NK-92 (cell line): ENCODE results near the gene RHOA.

Experiments used
- DNase-seq: peaks from one replicate; lab custom pipeline; 2025; ENCODE audit not compliant: unreplicated experiment; lab: John Stamatoyannopoulos, UW

The RHOA gene

DNA sequence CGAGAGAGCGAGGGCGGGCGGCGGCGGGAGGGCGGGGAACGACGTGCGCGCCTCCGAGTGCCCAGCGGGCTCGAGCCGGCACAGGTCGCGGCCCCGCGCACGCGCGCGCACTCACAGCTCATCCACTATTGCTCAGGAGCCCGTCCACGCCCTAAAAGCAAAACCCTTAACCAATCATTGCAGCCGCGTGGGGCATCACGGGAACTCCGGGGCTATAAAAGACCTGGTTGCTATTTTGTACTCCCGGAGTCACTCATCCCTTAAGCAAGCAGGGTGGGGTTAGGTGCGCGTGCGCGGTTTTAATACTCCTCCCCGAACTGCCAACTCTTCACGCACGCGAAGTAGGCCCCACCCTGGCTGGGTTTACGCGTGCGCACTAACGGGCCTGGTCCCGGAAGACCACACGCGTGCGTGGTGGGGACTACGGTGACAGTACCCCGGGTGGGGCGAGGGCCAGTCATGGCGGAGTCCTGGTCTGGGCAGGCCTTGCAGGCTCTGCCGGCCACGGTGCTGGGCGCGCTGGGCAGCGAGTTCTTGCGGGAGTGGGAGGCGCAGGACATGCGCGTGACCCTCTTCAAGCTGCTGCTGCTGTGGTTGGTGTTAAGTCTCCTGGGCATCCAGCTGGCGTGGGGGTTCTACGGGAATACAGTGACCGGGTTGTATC, at the start of gene RHOA, which contains the start of gene TCTA:
RHOA (minus strand) TSS at position 9 of the 664 bp plus-strand sequence. CDS start 36,387 bp downstream, outside the sequence.
TCTA (plus strand) TSS at position 456 of the 664 bp plus-strand sequence; CDS start at position 460, 4 bp downstream.
- DNase-seq, result peak; percentile 100

DNA sequence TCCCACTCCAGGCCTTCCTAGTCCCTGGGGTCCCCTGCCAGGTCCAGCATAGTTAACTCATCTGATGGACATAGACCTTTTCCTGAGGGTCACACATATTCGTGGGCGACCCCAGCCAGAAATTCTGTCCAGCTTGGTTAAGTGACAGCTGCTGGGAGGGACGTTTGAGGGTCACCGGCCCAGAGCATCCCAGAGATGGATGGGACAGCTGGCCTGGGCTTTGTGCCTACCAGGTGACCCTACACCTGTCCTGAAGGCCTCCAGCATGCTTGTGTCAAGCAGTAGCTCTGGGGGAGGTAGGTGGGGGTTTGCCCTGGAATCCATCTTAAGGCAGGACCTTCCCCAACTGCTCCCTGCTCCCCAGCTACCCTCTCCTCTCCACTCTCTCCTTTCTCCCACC, 49.2 kb upstream of the RHOA start:
- no peak for DNase-seq

DNA sequence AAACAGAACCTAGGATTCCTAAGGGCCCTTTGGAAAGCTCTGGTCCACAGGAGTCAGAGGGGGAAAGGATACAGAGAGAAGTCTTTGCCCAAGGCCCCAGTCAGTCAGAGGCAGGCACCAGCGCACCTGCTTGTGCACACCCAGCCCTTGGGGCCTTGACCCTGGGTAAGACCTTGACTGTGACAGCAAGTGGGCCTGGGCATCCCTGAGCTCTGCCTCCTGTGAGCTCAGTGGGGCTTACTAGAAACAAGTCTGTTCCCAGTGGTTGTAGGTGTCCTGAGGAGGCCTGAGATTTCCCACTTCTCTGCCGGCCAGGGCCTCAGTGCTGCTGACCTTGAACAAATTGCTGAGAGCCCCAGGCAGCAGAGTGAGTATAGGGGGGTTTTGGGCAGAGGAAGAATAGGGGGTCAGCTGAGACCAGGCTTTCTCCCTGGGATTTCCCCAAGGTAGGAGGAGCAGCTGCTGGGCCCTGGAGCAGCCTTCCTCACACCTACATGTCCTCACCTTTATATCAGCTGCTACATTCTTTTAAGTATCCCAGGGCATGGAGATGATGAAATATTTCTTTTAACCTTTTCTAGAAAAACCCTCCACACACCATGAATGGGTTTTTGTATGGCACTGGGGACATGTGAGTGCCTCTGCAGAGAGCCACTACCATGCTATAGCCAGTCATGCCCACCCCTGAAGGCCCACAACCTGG, 48.6 kb upstream of the RHOA start:
- no peak for DNase-seq

DNA sequence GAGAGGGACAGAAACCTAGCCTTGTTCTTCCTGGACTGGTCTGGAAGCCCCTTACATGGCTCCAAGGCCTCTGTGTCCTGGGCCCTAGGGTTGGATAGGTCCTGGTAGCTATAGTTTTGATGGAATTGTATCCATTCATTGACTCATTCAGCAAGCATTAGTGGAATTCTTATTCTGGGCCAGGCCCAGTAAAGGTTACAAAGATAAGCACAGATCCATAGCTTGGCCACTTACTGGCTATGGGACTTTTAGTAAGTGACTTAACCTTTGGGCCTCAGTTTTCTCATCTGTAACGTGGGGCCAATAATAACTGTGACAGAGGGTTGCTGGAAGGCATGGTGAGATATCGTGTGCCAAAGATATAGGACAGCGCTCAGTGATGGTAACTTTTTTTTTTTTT, 44.7 kb upstream of the RHOA start:
- no peak for DNase-seq

DNA sequence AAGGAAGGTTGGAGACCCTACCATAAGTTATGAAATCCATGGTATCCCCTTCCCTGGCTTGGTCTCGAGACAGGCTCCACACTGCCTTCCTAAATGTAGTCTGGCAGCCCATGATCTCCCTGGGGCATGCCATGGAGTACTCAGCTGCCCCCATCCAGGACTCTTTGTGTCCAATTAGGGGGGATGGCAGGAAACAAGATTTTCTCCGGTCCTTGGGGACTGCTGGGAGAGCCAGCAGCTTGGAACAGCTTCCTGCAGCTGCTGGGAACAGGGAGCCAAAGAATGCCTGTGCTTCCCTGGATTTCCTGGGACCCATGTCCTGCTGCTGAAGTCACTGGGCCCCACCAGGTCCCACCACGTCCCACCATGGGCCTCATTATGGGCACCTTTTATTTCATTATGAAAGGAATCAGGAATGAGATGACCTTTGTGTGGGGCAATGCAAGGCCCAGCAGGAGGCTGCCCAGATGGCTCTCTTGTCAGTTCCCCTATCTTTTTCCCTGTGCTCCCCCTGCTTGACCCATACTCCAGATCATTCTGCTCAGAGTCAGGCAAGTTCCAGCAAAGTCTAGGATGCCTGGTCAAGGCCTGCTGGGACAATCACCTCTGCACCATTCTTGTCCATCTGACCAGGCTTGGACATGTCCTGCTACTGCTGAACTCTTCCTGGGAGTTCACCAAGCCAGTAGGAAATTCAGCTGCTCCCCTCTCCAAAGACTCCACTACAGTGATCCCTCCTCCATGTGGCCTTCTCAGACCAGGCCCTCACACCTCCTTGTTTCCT, 43.3 kb upstream of the RHOA start:
- no peak for DNase-seq

DNA sequence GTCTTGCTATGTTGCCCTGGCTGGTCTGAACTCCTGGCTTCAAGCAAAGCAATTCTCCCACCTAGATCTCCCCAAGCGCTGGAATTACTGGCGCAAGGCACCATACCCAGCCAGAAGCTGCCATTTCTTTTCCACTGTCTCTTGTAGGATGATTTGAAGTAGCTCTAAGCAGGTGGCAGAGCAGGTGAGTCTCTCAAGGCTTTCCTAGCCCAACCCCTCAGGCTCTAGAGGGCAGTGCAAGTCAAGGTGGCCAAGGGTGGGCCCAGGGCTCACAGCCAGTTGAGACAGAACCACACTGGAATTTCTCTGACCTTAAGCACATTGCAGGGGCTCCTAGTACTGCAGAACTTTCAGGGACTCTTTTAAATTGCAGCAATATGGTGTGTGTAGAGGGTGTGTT, 42.7 kb upstream of the RHOA start:
- DNase-seq, result no peak

DNA sequence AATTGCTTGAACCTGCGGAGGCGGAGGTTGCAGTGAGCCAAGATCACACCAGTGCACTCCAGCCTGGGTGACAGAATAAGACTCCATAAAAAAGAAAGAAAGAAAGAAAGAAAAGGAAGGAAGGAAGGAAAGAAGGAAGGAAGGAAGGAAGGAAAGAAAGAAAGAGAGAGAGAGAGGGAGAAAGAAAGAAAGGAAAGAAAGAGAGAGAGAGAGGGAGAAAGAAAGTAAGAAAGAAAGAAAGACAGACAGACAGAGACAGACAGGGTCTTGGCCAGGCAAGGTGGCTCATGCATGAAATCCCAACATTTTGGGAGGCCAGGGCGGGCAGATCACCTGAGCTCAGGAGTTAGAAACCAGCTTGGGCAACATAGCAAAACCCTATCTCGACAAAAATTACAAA, 41.8 kb upstream of the RHOA start:
- no peak for DNase-seq

DNA sequence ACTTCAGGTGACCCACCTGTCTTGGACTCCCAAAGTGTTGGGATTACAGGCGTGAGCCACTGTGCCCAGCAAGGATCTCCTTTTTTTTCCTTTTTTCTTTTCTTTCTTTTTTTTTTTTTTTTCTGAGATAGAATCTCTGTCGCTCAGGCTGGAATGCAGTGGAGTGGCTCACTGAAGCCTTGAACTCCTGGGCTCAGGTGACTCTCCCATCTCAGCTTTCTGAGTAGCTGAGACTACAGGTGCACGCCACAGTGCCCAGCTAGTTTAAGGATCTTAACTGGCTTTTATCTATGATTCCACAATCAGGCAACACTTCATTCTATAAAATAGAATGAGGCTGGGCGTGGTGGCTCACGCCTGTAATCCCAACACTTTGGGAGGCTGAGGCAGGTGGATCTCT, 33.6 kb upstream of the RHOA start:
- no peak for DNase-seq

DNA sequence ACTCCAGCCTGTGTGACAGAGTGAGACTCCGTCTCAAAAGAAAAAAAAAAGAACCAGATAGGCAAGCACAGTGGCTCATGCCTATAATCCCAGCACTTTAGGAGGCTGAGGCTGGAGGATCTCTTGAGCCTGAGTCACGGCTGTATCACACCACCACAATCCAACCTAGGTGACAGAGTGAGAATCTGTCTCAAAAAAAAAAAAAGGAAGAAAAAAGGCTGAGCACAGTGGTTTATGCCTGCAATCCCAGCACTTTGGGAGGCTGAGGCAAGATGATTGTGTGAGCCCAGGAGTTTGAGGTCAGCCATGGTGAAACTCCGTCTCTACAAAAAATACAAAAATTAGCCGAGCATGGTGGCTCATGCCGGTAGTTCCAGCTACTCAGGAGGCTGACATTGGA, 23.0 kb upstream of the RHOA start:
- no peak for DNase-seq

DNA sequence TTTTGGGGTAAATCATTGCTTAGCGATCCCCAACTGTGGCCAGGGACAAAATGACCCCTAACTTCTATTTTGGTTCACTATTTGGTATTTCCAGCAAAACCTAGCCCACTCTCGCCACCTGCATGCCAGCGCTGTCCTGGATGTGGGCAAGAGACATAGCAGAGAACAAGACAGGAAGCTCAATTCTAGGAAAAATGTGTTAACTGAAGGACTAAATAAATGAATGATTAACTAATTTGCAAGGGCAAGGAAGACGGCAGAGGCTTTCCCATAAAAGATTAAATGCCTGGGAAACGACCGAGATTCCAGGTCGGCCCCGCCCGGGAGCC, 16.9 kb upstream of the RHOA start:
- no peak for DNase-seq

DNA sequence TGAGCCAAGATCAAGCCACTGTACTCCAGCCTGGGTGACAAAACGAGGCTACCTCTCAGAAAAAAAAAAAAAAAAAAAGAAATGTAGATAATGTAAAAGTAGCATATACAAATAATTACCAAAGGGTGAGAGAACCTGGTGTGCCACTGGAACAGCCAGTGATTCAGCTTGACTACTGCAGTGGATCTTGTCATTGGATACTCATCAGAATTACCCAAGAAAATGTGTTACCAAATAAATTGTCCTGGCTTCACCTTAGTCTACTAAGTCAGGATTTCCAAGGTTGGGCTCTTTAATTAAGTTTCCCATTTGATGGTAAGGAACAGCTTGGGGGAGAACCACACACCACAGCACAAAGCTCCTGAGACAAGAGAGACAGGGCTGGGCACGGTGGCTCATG, 15.8 kb upstream of the RHOA start:
- DNase-seq, result no peak

DNA sequence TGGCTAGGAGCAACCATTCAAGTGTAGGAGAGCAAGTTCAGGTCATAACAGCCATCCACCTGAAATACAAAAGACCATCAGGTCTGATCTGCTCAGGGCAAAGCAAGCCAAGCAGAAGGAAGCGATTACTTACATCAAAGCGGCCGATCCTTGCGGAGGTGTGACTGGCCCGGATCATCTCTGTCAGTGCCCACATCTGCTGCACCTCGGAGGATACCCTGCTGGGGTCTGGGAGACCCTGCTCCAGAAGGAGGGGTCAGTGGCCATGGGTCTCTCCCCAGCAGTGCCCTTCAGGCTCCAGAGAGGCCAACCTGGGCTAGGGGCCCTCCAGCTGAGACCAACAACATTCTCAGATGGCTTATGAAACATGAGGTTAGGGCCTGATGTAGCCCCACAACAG, 13.0 kb upstream of the RHOA start:
- no peak for DNase-seq

DNA sequence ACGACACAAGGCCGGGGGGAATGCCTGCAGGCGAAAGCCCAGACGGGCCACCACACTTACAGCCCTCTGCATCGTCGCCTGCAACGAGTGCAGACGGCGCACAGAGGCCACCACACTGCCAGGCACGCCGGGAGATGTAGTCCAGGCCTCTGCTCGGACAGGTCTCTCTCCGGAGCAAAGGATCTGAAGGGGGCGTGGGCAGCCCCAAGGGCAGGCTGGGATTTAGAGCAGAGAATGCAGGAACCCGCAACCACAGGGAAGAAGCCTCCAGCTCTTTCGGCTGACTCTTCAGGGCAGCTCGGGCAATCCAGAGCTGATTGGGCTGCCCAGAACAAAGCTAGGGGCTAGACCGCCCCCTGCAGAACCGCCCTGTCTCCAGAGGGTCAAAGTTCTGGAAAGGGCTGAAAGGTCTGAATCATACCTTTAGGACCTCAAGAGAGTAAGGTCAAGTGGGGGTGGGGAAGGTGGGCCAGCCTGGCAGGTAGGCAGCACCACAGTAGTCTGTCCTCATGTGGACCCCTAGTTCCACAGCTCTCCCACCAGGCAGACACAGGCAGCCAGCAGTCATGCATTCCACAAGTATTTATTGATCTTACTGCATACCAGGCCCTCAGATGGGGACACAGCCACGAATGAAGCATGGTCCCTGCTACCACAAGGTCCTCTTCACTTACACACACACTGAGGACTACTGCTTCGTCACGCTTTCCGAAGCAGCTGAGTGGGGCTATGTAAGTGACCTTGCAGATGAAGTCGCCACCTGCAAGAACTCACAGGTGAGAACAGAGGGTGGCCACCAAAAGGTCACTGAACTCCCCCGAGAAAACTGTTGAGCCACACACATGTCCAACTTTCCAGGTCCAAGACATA, 10.8 kb upstream of the RHOA start, which contains the start of gene AMT:
AMT (minus strand) TSS at position 95 of the 870 bp plus-strand sequence; CDS start at position 72, 23 bp downstream.
- DNase-seq, result peak; percentile 1

DNA sequence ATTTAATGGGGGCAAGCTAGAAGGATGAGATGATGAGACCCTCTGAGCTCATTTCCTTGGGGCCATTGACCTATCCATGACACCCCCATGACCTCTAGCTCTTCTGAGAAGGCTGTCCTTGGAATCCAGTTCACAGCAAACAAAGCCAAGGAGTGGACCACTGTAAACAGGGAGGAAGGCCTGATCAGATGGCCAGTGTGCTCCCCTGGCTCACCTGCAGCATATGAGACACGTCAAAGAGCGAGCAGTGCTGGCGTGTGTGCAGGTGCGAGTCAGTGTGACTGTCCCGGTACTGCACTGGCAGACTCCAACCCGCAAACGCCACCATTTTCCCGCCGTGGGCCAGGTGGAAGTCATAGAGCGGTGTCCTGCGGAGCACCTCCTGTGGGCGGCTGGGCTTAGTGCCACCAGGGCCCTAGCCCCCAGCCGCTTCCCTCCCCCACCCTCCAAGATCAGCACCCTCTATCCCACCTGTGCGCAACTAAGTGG, 10.2 kb upstream of the RHOA start:
- DNase-seq, result no peak

DNA sequence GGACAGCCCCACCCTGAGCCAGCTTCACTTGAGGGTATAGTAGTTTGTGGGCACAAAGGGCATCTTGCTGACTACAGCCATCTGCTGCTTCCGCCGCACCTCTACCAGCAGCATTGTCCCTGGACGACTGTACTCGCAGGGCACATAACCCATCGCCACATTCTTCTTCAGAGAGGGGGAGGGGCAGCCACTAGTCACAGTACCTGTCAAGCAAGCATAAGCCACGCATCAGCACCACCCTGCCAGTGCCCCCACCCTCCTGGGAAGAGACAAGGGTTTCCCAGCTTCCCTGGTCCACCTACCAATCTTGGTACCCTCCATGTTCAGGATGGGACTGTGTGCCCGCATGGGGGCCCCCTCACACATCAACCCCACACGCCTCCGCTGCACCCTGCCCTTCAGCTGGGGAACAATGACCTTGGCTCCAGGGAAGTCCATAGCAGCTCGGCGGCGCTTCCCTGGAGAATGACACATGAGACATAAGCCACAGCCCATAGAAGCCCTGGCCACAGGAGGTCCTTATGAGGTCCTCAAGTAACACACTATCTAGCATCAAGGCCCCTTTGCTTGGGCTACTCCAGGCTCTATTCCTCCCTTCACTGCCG, 5.8 kb upstream of the RHOA start:
- DNase-seq, result no peak

DNA sequence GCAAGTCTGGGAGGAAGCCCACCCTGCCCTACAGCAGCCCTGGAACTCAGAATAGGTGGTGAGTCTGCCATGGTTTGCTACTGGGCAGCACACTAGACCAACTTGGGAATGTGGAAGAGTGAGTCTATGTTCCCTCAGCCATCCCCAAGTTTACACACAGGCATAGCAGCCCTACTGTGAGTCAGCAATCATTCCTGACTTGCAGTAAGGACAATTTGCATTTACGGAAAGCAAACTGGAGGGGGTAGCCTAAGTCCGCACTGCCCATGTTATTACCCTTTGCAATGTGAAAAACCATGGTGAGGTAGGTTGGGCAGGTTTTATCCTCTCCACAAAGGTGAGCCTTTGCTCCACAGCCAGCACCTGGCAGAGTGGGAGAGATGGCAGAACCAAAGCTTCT, 5.1 kb upstream of the RHOA start:
- DNase-seq, result no peak

DNA sequence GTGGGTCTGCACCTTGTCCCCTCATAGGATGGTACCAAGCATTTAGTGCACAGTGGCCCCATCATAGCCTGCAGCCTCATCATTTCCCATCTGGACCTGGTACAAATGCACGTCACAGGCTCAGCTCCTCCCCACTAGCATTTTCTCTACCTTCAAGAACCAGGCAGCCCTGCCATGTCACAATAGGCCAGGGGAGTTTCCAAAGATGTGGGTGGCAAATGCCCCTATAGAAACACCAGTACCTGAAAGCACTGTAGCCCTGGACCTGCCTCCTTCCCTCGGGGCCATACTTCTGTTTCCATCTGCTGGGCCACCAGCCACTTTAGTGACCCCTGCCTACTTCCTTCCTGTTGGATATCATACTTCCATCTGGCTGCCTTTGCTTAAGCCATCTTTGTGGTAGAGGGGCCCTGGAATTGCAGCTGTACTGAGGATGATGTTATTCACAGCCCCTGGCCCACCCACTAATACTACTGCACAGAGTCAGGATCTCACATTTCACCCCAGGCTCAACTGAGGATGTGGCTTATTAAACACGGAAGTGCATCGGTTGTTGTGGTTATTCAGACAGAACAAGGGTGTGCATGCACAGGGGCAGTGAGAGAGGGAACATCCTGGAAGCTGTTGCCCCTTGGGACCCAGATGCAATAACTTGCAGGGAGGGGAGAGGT, 4.3 kb upstream of the RHOA start:
- peak; percentile 18 for DNase-seq

DNA sequence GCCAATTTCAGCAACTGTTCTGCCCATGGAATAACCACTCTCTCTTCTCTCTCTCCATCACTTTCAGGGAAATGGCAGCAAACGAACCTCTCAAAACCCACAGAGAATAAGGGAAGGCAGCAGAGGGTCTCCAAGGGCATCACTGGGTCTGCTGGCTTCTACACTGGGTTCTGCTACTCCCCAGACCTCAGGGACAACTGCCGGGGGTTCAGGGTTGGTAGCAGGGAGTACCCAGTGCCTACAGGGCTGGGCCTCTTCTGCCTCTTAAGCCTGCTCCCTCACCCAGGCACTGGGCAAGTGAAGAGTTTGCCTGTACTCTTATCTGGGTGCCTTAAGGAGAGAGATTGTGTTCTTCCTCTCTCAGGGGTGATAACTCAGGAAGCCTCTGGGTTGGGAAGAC, 3.0 kb upstream of the RHOA start:
- DNase-seq, result no peak

DNA sequence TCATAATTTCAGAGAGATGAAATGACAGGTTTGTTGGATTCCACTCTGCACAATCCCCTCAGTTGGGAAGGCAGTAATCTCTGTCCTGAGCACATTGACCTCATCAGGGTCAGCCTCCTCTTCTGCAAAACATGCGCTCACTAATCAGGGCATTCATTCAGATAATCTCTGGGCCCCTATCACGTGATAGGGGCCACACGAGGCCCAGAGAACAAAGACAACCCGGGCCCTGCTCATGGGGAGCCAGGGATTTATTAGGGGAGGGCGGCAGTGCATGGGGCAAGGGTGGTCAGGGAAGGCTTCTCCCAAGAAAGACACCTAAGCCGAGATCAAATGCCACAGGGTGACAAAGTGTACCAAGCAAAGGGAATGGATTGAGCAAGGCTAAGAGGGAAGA, 1.6 kb upstream of the RHOA start:
- no peak for DNase-seq
